ENCODE measurements around the gene GUCY1A2. TPM values are rescaled to one million over a fixed set of nuclear protein-coding genes. Genes with fewer than 3 reads are reported as not detected.

GUCY1A2 gene
- total RNA-seq, 4 donors from 2014 or later: 0.37 to 2.0 (median 0.67) TPM

GRCh38 chr11:106854429-106854828 lies 163.8 kb downstream of the GUCY1A2 start:
- in situ Hi-C loops (cut with MboI; ENCODE audit: low pct_ligation_motif_present in 1 of 4, low pct_unique_long_range_greater_than_20kb in 1 of 4, low sequenced_read_pairs in 3 of 4) (no loop called here), intact Hi-C loops (cut with DNase I; ENCODE audit: low total_unique reads) (no loop called here)
- Histone ChIP-seq H3K4me1 (no peaks in the 10 kb centered on the region), H3K4me3 (no peak overlapping the region), H3K27ac (no peak overlapping the region), H3K36me3 (no peaks in the 10 kb centered on the region), H3K9me3 (peaks cover 0 to 5% of the 10 kb centered on the region in 2 donors), H3K27me3 (no peaks in the 10 kb centered on the region)
- no peak for TF ChIP-seq POLR2A (IDR thresholded peaks at IDR 0.05)
- TF ChIP-seq CTCF (IDR thresholded peaks at IDR 0.05): no peak
- WGBS, 2 donors (ENCODE audit: low coverage in 1 of 2): 81% methylated on average over 7 of the region's 7 CpGs; no CpG with 5 or more reads in 1 of the 2 donors
- no peak for DNase-seq

- no peaks in the 10 kb centered on the region for H3K36me3 ChIP-seq
- in situ Hi-C loops (cut with MboI; ENCODE audit: low pct_ligation_motif_present in 1 of 4, low pct_unique_long_range_greater_than_20kb in 1 of 4, low sequenced_read_pairs in 3 of 4) (no loop called here), intact Hi-C loops (cut with DNase I; ENCODE audit: low total_unique reads) (no loop called here)
- peaks cover 0 to 5% of the 10 kb centered on the region in 2 donors for H3K9me3 ChIP-seq
- H3K4me3 ChIP-seq: no peak overlapping the region
- no peak overlapping the region for H3K27ac ChIP-seq
- no peaks in the 10 kb centered on the region for H3K4me1 ChIP-seq
- no peaks in the 10 kb centered on the region for H3K27me3 ChIP-seq
- 75% methylated on average over 1 of the region's 1 CpG; no CpG with 5 or more reads in 1 of the 2 donors for WGBS, 2 donors (ENCODE audit: low coverage in 1 of 2)
- TF ChIP-seq POLR2AphosphoS5 (IDR thresholded peaks at IDR 0.05): no peak
- TF ChIP-seq POLR2A (IDR thresholded peaks at IDR 0.05): no peak
- no peak for TF ChIP-seq EP300 (IDR thresholded peaks at IDR 0.05; ENCODE audit: low read depth)
- TF ChIP-seq CTCF (IDR thresholded peaks at IDR 0.05): no peak
- DNase-seq: no peak
Observed at GRCh38 chr11:106853850-106854401, 164.3 kb downstream of the GUCY1A2 start.

GRCh38 chr11:106852779-106853178 lies 165.5 kb downstream of the GUCY1A2 start:
- Histone ChIP-seq H3K36me3 (no peaks in the 10 kb centered on the region), H3K27ac (no peak overlapping the region), H3K9me3 (peaks cover 0 to 5% of the 10 kb centered on the region in 2 donors), H3K27me3 (no peaks in the 10 kb centered on the region), H3K4me1 (no peaks in the 10 kb centered on the region), H3K4me3 (no peak overlapping the region)
- no peak for DNase-seq
- TF ChIP-seq EP300 (IDR thresholded peaks at IDR 0.05; ENCODE audit: low read depth) (no peak), CTCF (IDR thresholded peaks at IDR 0.05) (no peak), POLR2AphosphoS5 (IDR thresholded peaks at IDR 0.05) (no peak), POLR2A (IDR thresholded peaks at IDR 0.05) (no peak)
- in situ Hi-C loops (cut with MboI; ENCODE audit: low pct_ligation_motif_present in 1 of 4, low pct_unique_long_range_greater_than_20kb in 1 of 4, low sequenced_read_pairs in 3 of 4) (no loop called here), intact Hi-C loops (cut with DNase I; ENCODE audit: low total_unique reads) (no loop called here)

GRCh38 chr11:106848526-106848925 lies 169.8 kb downstream of the GUCY1A2 start:
- in situ Hi-C loops (cut with MboI; ENCODE audit: low pct_ligation_motif_present in 1 of 4, low pct_unique_long_range_greater_than_20kb in 1 of 4, low sequenced_read_pairs in 3 of 4) (no loop called here), intact Hi-C loops (cut with DNase I; ENCODE audit: low total_unique reads) (no loop called here)

More at GRCh38 chr11:106848526-106848925, 169.8 kb downstream of the GUCY1A2 start:
- Histone ChIP-seq H3K4me1 (no peaks in the 10 kb centered on the region), H3K9me3 (peaks cover 0 to 5% of the 10 kb centered on the region in 2 donors), H3K4me3 (no peak overlapping the region), H3K27me3 (no peaks in the 10 kb centered on the region), H3K27ac (no peak overlapping the region), H3K36me3 (no peaks in the 10 kb centered on the region)
- no peak for DNase-seq
- no peak for TF ChIP-seq CTCF (IDR thresholded peaks at IDR 0.05)

Measured in transverse colon (tissue), 4 donors.